ENCODE measurements around the gene MOCS3.

MOCS3 gene

GRCh38 chr20:50930139-50930975, 28.3 kb upstream of the MOCS3 start:
- peak overlapping the region; percentile 39; the same call in 1 of the 2 replicates for H3K27ac ChIP-seq (ENCODE audit: low read length)
- peaks cover 19% of the 10 kb centered on the region for H3K4me1 ChIP-seq (ENCODE audit: low read length)
- DNase-seq = peak; percentile 28

GRCh38 chr20:50930976-50931305, 27.7 kb upstream of the MOCS3 start:
- Histone ChIP-seq H3F3A (ENCODE audit: insufficient read depth, low read length) (peaks cover 21% of the 10 kb centered on the region), H3K9ac (ENCODE audit: low read length) (peak overlapping the region; percentile 69), H3K4me2 (ENCODE audit: low read depth, low read length) (no peak overlapping the region), H3K4me3 (ENCODE audit: low read length) (peak overlapping the region; percentile 58), H3K27me3 (replicated peaks; ENCODE audit: insufficient read depth, low read length) (no peaks in the 10 kb centered on the region), H3K4me1 (ENCODE audit: low read length) (peaks cover 19% of the 10 kb centered on the region), H3K9me2 (replicated peaks; ENCODE audit: insufficient read depth, low read length) (no peaks in the 10 kb centered on the region), H3K36me3 (replicated peaks; ENCODE audit: insufficient read depth, low read length) (peaks cover 8% of the 10 kb centered on the region), H2AFZ (ENCODE audit: low read length) (no peak overlapping the region), H3K9me3 (replicated peaks; ENCODE audit: insufficient read depth, low read length) (no peaks in the 10 kb centered on the region), H4K20me1 (ENCODE audit: insufficient read depth, low read length) (peaks cover 19% of the 10 kb centered on the region), H3K79me2 (ENCODE audit: low read length) (peaks cover 45% of the 10 kb centered on the region), H3K27ac (ENCODE audit: low read length) (peak overlapping the region; percentile 75)
- TF ChIP-seq EZH2 (optimal IDR thresholded peaks at IDR 0.05; ENCODE audit: low read depth, low read length) (no peak), CTCF (IDR thresholded peaks at IDR 0.05; ENCODE audit: low read length) (no peak)
- peak; percentile 32 for DNase-seq

More at GRCh38 chr20:50930139-50930975, 28.3 kb upstream of the MOCS3 start:
- H2AFZ ChIP-seq (ENCODE audit: low read length) = no peak overlapping the region
- peaks cover 21% of the 10 kb centered on the region for H3F3A ChIP-seq (ENCODE audit: insufficient read depth, low read length)
- H3K9me3 ChIP-seq (replicated peaks; ENCODE audit: insufficient read depth, low read length) = no peaks in the 10 kb centered on the region
- peaks cover 51% of the 10 kb centered on the region for H3K79me2 ChIP-seq (ENCODE audit: low read length)
- peak overlapping the region; percentile 88 for H3K9ac ChIP-seq (ENCODE audit: low read length)
- H3K4me3 ChIP-seq (ENCODE audit: low read length) = peak overlapping the region; percentile 78
- H3K4me2 ChIP-seq (ENCODE audit: low read depth, low read length) = peak overlapping the region; percentile 75
- peaks cover 5% of the 10 kb centered on the region for H3K36me3 ChIP-seq (replicated peaks; ENCODE audit: insufficient read depth, low read length)
- no peaks in the 10 kb centered on the region for H3K9me2 ChIP-seq (replicated peaks; ENCODE audit: insufficient read depth, low read length)
- H3K27me3 ChIP-seq (replicated peaks; ENCODE audit: insufficient read depth, low read length) = no peaks in the 10 kb centered on the region
- TF ChIP-seq CTCF (IDR thresholded peaks at IDR 0.05; ENCODE audit: low read length) = no peak
- TF ChIP-seq EZH2 (optimal IDR thresholded peaks at IDR 0.05; ENCODE audit: low read depth, low read length) = no peak
- TF ChIP-seq EZH2phosphoT487 (IDR thresholded peaks at IDR 0.05; ENCODE audit: low read length) = no peak
- H4K20me1 ChIP-seq (ENCODE audit: insufficient read depth, low read length) = peaks cover 25% of the 10 kb centered on the region

GRCh38 chr20:50931306-50932015, 27.2 kb upstream of the MOCS3 start, which contains the start of gene ADNP:
ADNP (minus strand) TSS chr20:50931437; CDS start chr20:50903996, 27,441 bp downstream.
- Histone ChIP-seq H3K9me2 (replicated peaks; ENCODE audit: insufficient read depth, low read length) (no peaks in the 10 kb centered on the region), H3F3A (ENCODE audit: insufficient read depth, low read length) (peaks cover 21% of the 10 kb centered on the region), H4K20me1 (ENCODE audit: insufficient read depth, low read length) (peaks cover 19% of the 10 kb centered on the region), H3K36me3 (replicated peaks; ENCODE audit: insufficient read depth, low read length) (peaks cover 10% of the 10 kb centered on the region), H3K27me3 (replicated peaks; ENCODE audit: insufficient read depth, low read length) (no peaks in the 10 kb centered on the region), H3K79me2 (ENCODE audit: low read length) (peaks cover 40% of the 10 kb centered on the region), H3K9ac (ENCODE audit: low read length) (peak within 1 kb of the TSS; percentile 88), H3K27ac (ENCODE audit: low read length) (peak within 1 kb of the TSS; percentile 75), H3K9me3 (replicated peaks; ENCODE audit: insufficient read depth, low read length) (no peaks in the 10 kb centered on the region), H2AFZ (ENCODE audit: low read length) (peak within 1 kb of the TSS; percentile 66), H3K4me3 (ENCODE audit: low read length) (peak within 1 kb of the TSS; percentile 78), H3K4me1 (ENCODE audit: low read length) (peaks cover 19% of the 10 kb centered on the region), H3K4me2 (ENCODE audit: low read depth, low read length) (peak within 1 kb of the TSS; percentile 75)
- peak; percentile 93 for DNase-seq
- TF ChIP-seq CTCF (IDR thresholded peaks at IDR 0.05; ENCODE audit: low read length) = peak; percentile 71
- TF ChIP-seq EZH2 (optimal IDR thresholded peaks at IDR 0.05; ENCODE audit: low read depth, low read length) = no peak

Measured in MM.1S (cell line).